Activated CD8-positive, alpha-beta T cell treated with anti-CD3 and anti-CD28 coated beads, Interleukin-2, amount 10 ng/mL, durations not matched to agents 7 days and 5 days (primary cell): ENCODE measurements around the gene PPP1R1A. TPM values are rescaled to one million over a fixed set of nuclear protein-coding genes. Genes with fewer than 3 reads are reported as not detected.

Source experiments
- ATAC-seq: fragments of 150-1000 bp; cut with Tn5 transposase; one replicate; pipeline ENCODE4 v1.10.0; 2021; ENCODE audit warnings: moderate library complexity
- CTCF ChIA-PET: fragments of 350-600 bp; sonication (Branson Sonifier 250); formaldehyde crosslinking; loops from one replicate; lab custom pipeline; 2021; ENCODE audit warnings: antibody characterized with exemption; lab: Charles Lee
- POLR2A ChIA-PET: fragments of 350-600 bp; sonication (Branson Sonifier 250); formaldehyde crosslinking; loops from one replicate; lab custom pipeline; 2021; ENCODE audit warnings: antibody characterized with exemption; lab: Charles Lee
- DNase-seq: peaks from one replicate; pipeline ENCODE4 v3.0.0-alpha.2; 2020
- H3K27ac Mint-ChIP-seq: one replicate; pipeline ENCODE4 v1.8.0; 2021; ENCODE audit warnings: mild to moderate bottlenecking, mixed read lengths
- H3K27me3 Mint-ChIP-seq: one replicate; pipeline ENCODE4 v1.8.0; 2021; ENCODE audit warnings: low read depth, mixed read lengths
- H3K36me3 Mint-ChIP-seq: one replicate; pipeline ENCODE4 v1.8.0; 2021; ENCODE audit warnings: low read depth, mixed read lengths
- H3K4me1 Mint-ChIP-seq: one replicate; pipeline ENCODE4 v1.8.0; 2021; ENCODE audit warnings: low read depth, mixed read lengths
- H3K4me3 Mint-ChIP-seq: one replicate; pipeline ENCODE4 v1.8.0; 2021; ENCODE audit warnings: mild to moderate bottlenecking, mixed read lengths
- H3K9me3 Mint-ChIP-seq: one replicate; pipeline ENCODE4 v1.8.0; 2022; ENCODE audit warnings: mixed read lengths; ENCODE audit not compliant: insufficient read depth
- total RNA-seq, 2 experiments: library from RNA; stranded (reverse); gene quantifications; one replicate each; pipeline ENCODE4 v1.2.3, GENCODE V29; 2021

The PPP1R1A gene
- total RNA-seq, 2 experiments from 2014 or later: not detected

- Mint-ChIP-seq H3K4me1 (no peaks in the 10 kb centered on the region), H3K27me3 (peaks cover 41% of the 10 kb centered on the region), H3K4me3 (no peak overlapping the region), H3K27ac (no peak overlapping the region), H3K9me3 (no peaks in the 10 kb centered on the region), H3K36me3 (no peaks in the 10 kb centered on the region)
- CTCF ChIA-PET: interaction anchor here (0.9 kb wide), 1 partner anchor 37 kb away, joined by 4 read pairs; no protein-coding TSS in a partner anchor
- POLR2A ChIA-PET: no interaction called here
- DNase-seq (no peak), ATAC-seq (no peak)
Observed at GRCh38 chr12:54616933-54617680, 28.6 kb upstream of the PPP1R1A start.

GRCh38 chr12:54612225-54612750 is 23.8 kb upstream of the PPP1R1A start:
- Mint-ChIP-seq H3K27me3 (peaks cover 26% of the 10 kb centered on the region), H3K4me3 (no peak overlapping the region), H3K27ac (no peak overlapping the region), H3K36me3 (no peaks in the 10 kb centered on the region), H3K4me1 (no peaks in the 10 kb centered on the region), H3K9me3 (no peaks in the 10 kb centered on the region)
- POLR2A ChIA-PET: no interaction called here
- no peak for DNase-seq
- CTCF ChIA-PET: no interaction called here
- no peak for ATAC-seq

DNA sequence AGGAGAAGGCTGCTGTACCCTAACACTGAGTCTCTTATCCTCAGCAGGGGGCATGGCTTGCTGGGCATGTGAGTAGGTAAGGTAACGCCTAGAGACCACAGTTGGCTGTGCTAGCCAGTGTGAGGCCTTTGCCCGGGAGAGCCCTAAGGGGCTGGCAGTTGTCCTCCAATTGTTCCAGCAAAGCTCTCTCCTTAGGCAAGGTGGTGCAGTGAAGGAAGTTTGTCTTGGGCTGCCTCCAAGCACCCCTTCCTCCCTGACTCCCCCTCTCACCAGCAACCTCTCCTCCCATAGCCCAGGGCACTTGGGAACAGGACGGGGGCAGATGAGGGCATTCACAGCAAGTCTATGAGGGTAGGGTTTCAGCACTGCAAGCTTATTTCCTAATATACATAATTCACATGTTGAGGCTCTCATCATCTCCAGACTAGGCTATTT is 23.3 kb upstream of the PPP1R1A start:
- no peak for ATAC-seq
- POLR2A ChIA-PET: no interaction called here
- no peaks in the 10 kb centered on the region for H3K9me3 Mint-ChIP-seq
- H3K4me3 Mint-ChIP-seq: no peak overlapping the region
- DNase-seq: no peak
- H3K27ac Mint-ChIP-seq: no peak overlapping the region
- H3K36me3 Mint-ChIP-seq: no peaks in the 10 kb centered on the region
- H3K4me1 Mint-ChIP-seq: no peaks in the 10 kb centered on the region
- H3K27me3 Mint-ChIP-seq: peaks cover 24% of the 10 kb centered on the region
- CTCF ChIA-PET: no interaction called here

DNA sequence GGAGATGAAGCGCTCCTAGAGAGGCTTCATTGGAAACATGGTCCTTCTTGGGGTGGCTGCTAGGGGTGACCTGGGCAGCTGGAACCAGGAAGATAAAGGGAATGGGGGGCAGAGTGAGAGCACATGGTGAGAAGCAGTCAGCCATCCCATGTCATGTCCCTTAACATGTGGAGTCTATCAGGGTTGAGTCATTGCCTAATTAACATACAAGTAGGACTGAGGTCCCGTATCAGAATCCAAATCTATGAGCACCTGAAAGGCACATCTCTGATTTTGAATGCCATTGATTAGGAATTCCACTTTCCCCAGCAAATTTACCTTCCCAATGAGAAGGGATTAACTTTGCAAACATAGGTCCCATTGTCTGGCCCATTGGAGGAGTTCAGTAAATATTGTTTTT is 20.3 kb upstream of the PPP1R1A start:
- CTCF ChIA-PET: no interaction called here
- H3K36me3 Mint-ChIP-seq: no peaks in the 10 kb centered on the region

GRCh38 chr12:54608156-54608555 is 19.7 kb upstream of the PPP1R1A start:
- H3K9me3 Mint-ChIP-seq: no peaks in the 10 kb centered on the region
- ATAC-seq (no peak), DNase-seq (no peak)
- H3K4me3 Mint-ChIP-seq: no peak overlapping the region
- peaks cover 15% of the 10 kb centered on the region for H3K27me3 Mint-ChIP-seq
- peaks cover 2% of the 10 kb centered on the region for H3K4me1 Mint-ChIP-seq
- CTCF ChIA-PET: no interaction called here
- no peak overlapping the region for H3K27ac Mint-ChIP-seq
- H3K36me3 Mint-ChIP-seq: no peaks in the 10 kb centered on the region
- POLR2A ChIA-PET: interaction anchor here (0.6 kb wide), 1 partner anchor 9 kb away, joined by 3 read pairs; no protein-coding TSS in a partner anchor

More for the DNA sequence above, 20.3 kb upstream of the PPP1R1A start:
- no peak for ATAC-seq
- Mint-ChIP-seq H3K4me3 (no peak overlapping the region), H3K27ac (no peak overlapping the region), H3K27me3 (peaks cover 15% of the 10 kb centered on the region), H3K4me1 (no peaks in the 10 kb centered on the region), H3K9me3 (no peaks in the 10 kb centered on the region)
- POLR2A ChIA-PET: interaction anchor here (0.6 kb wide), 1 partner anchor 10 kb away, joined by 3 read pairs; no protein-coding TSS in a partner anchor
- DNase-seq: no peak

- POLR2A ChIA-PET: no interaction called here
- CTCF ChIA-PET: interaction anchor here (1.8 kb wide), 1 partner anchor 10 kb away, joined by 10 read pairs; no protein-coding TSS in a partner anchor
- Mint-ChIP-seq H3K27ac (no peak overlapping the region), H3K36me3 (no peaks in the 10 kb centered on the region), H3K4me1 (peaks cover 5% of the 10 kb centered on the region), H3K4me3 (no peak overlapping the region), H3K9me3 (no peaks in the 10 kb centered on the region), H3K27me3 (peaks cover 15% of the 10 kb centered on the region)
- DNase-seq: no peak
- no peak for ATAC-seq
Observed at GRCh38 chr12:54606556-54606955, 18.1 kb upstream of the PPP1R1A start.

- Mint-ChIP-seq H3K4me3 (no peak overlapping the region), H3K27me3 (peaks cover 13% of the 10 kb centered on the region), H3K9me3 (no peaks in the 10 kb centered on the region), H3K36me3 (no peaks in the 10 kb centered on the region), H3K4me1 (peaks cover 5% of the 10 kb centered on the region), H3K27ac (no peak overlapping the region)
- ChIA-PET CTCF (interaction anchor here (1.1 to 1.8 kb wide), 3 partner anchors 8 to 26 kb away, joined by 3 to 10 read pairs (median 4); no protein-coding TSS in a partner anchor), POLR2A (no interaction called here)
- ATAC-seq: no peak
- no peak for DNase-seq
Observed at GRCh38 chr12:54605138-54605970, 16.9 kb upstream of the PPP1R1A start.

GRCh38 chr12:54604436-54604835 is 16.0 kb upstream of the PPP1R1A start:
- ATAC-seq (no peak), DNase-seq (no peak)
- H3K27me3 Mint-ChIP-seq: peaks cover 18% of the 10 kb centered on the region
- H3K9me3 Mint-ChIP-seq: no peaks in the 10 kb centered on the region
- no peaks in the 10 kb centered on the region for H3K36me3 Mint-ChIP-seq
- no peak overlapping the region for H3K27ac Mint-ChIP-seq
- CTCF ChIA-PET: interaction anchor here (0.6 to 1.3 kb wide), 2 partner anchors 8 to 10 kb away, joined by 3 to 4 read pairs; no protein-coding TSS in a partner anchor
- peaks cover 5% of the 10 kb centered on the region for H3K4me1 Mint-ChIP-seq
- no peak overlapping the region for H3K4me3 Mint-ChIP-seq
- POLR2A ChIA-PET: no interaction called here

- ATAC-seq: no peak
- CTCF ChIA-PET: interaction anchor here (1.0 to 1.3 kb wide), 2 partner anchors 8 to 19 kb away, joined by 4 to 5 read pairs; no protein-coding TSS in a partner anchor
Observed at GRCh38 chr12:54603872-54604271, 15.4 kb upstream of the PPP1R1A start.

DNA sequence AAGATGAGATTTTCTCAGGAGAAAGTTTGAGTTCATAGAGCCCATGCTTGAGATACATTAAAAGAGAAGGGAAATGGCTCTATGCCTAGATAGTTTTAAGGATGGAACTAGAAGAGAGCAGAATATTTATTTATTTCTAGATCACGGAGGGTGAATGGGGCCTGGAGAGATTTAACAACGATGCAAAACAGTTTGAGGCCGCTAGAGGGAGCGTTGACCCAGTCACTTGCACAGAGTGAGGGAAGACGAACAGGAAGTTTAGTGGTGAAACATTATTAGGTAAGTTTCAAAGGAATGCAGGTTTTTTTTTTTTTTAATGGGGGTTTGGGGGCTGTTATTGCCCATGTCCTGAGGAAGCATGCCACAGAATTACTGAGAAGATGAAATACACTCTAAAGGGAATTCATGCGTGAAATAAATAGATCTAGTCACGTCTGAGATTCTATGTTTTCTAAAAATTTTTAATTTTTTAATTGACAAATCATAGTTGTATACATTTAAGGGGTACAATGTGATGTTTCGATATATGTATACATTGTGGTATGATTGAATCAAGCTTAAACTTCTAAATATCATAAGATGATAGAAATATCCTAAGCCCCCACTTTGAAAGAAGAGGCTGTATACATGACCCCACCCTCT is 14.8 kb upstream of the PPP1R1A start:
- Mint-ChIP-seq H3K4me3 (no peak overlapping the region), H3K4me1 (peaks cover 5% of the 10 kb centered on the region), H3K9me3 (no peaks in the 10 kb centered on the region), H3K27me3 (peaks cover 20% of the 10 kb centered on the region), H3K27ac (no peak overlapping the region), H3K36me3 (no peaks in the 10 kb centered on the region)
- DNase-seq (peak; percentile 82), ATAC-seq (peak; percentile 87)
- POLR2A ChIA-PET: no interaction called here
- CTCF ChIA-PET: interaction anchor here (1.0 kb wide), 1 partner anchor 19 kb away, joined by 5 read pairs; no protein-coding TSS in a partner anchor

More at GRCh38 chr12:54603872-54604271, 15.4 kb upstream of the PPP1R1A start:
- no peaks in the 10 kb centered on the region for H3K36me3 Mint-ChIP-seq
- peaks cover 5% of the 10 kb centered on the region for H3K4me1 Mint-ChIP-seq
- no peak for DNase-seq
- H3K4me3 Mint-ChIP-seq: no peak overlapping the region
- no peak overlapping the region for H3K27ac Mint-ChIP-seq
- POLR2A ChIA-PET: no interaction called here
- peaks cover 20% of the 10 kb centered on the region for H3K27me3 Mint-ChIP-seq
- H3K9me3 Mint-ChIP-seq: no peaks in the 10 kb centered on the region

GRCh38 chr12:54602661-54603060 is 14.2 kb upstream of the PPP1R1A start:
- H3K36me3 Mint-ChIP-seq: no peaks in the 10 kb centered on the region
- H3K4me3 Mint-ChIP-seq: no peak overlapping the region
- ChIA-PET CTCF (interaction anchor here (1.2 to 1.5 kb wide), 2 partner anchors 15 to 23 kb away, joined by 4 to 5 read pairs; no protein-coding TSS in a partner anchor), POLR2A (no interaction called here)
- H3K27me3 Mint-ChIP-seq: peaks cover 18% of the 10 kb centered on the region
- no peaks in the 10 kb centered on the region for H3K9me3 Mint-ChIP-seq
- H3K4me1 Mint-ChIP-seq: peaks cover 5% of the 10 kb centered on the region
- DNase-seq: no peak
- ATAC-seq: no peak
- H3K27ac Mint-ChIP-seq: no peak overlapping the region
